GM12878 (cell line): ENCODE data around the gene GRIN3A.

Experiments used
- BRCA1 ChIP-seq: IDR thresholded peaks from 2 replicates; pipeline ENCODE4 v1.6.1; 2011; ENCODE audit warnings: low read depth, low read length, improper control_type of control experiment
- CEBPB ChIP-seq, 2 experiments: fragments of 150-350 bp in 1 of 2; IDR thresholded peaks; 2 replicates each; pipeline ENCODE4 v1.6.1; 2012 to 2014; ENCODE audit warnings: low read depth in 2 of 2, low read length in 2 of 2, borderline replicate concordance in 1 of 2, inconsistent platforms in 1 of 2
- CHD1 ChIP-seq: IDR thresholded peaks from 2 replicates; pipeline ENCODE4 v1.6.1; 2012; ENCODE audit warnings: low read depth, low read length, improper control_type of control experiment
- CREB1 ChIP-seq: IDR thresholded peaks from 2 replicates; pipeline ENCODE4 v1.6.1; 2012; ENCODE audit warnings: low read depth, mild to moderate bottlenecking, inconsistent platforms
- E2F4 ChIP-seq: IDR thresholded peaks from 2 replicates; pipeline ENCODE4 v1.6.1; 2012; ENCODE audit warnings: low read depth, low read length, improper control_type of control experiment
- POLR2A ChIP-seq: IDR thresholded peaks from 2 replicates; pipeline ENCODE4 v1.6.1; 2011; ENCODE audit warnings: low read depth, mild to moderate bottlenecking, low read length
- ZZZ3 ChIP-seq: IDR thresholded peaks from 2 replicates; pipeline ENCODE4 v1.6.1; 2011; ENCODE audit warnings: low read depth; ENCODE audit not compliant: control insufficient read depth, insufficient read length
- TF ChIP-seq, protein P1 (sequence below), 3 experiments: IDR thresholded peaks in 2 of 3; conservative IDR thresholded peaks in 1 of 3; 2 replicates each; pipeline ENCODE4 v1.5.1; 2011; ENCODE audit warnings: low read depth in 3 of 3, low read length in 3 of 3, mild to moderate bottlenecking in 3 of 3, control low read depth in 2 of 3, moderate library complexity in 2 of 3, inconsistent platforms in 1 of 3, mixed read lengths in 1 of 3; ENCODE audit not compliant: control insufficient read depth in 2 of 3, insufficient read depth in 1 of 3; ENCODE audit errors: extremely low read depth in 1 of 3
- TF ChIP-seq, protein P2 (sequence below): IDR thresholded peaks from 2 replicates; pipeline ENCODE4 v1.6.1; 2011; ENCODE audit warnings: borderline replicate concordance, low read depth, mild to moderate bottlenecking, moderate library complexity, mixed read lengths, low read length; ENCODE audit not compliant: insufficient read depth; ENCODE audit errors: extremely low read length

- TF ChIP-seq E2F4 (no peak), CEBPB (IDR thresholded peaks at IDR 0.05; ENCODE audit: borderline replicate concordance in 1 of 2, low read depth in 2 of 2, low read length in 2 of 2) (no peak), POLR2A (no peak), CHD1 (no peak), BRCA1 (no peak), ZZZ3 (no peak), CREB1 (no peak)
- TF ChIP-seq, protein P1, sequence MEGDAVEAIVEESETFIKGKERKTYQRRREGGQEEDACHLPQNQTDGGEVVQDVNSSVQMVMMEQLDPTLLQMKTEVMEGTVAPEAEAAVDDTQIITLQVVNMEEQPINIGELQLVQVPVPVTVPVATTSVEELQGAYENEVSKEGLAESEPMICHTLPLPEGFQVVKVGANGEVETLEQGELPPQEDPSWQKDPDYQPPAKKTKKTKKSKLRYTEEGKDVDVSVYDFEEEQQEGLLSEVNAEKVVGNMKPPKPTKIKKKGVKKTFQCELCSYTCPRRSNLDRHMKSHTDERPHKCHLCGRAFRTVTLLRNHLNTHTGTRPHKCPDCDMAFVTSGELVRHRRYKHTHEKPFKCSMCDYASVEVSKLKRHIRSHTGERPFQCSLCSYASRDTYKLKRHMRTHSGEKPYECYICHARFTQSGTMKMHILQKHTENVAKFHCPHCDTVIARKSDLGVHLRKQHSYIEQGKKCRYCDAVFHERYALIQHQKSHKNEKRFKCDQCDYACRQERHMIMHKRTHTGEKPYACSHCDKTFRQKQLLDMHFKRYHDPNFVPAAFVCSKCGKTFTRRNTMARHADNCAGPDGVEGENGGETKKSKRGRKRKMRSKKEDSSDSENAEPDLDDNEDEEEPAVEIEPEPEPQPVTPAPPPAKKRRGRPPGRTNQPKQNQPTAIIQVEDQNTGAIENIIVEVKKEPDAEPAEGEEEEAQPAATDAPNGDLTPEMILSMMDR (IDR thresholded peaks at IDR 0.05 in 2 of 3, conservative IDR thresholded peaks at IDR 0.05 in 1 of 3; ENCODE audit: control insufficient read depth in 2 of 3, extremely low read depth in 1 of 3, insufficient read depth in 1 of 3, low read depth in 3 of 3, low read length in 3 of 3): no peak
- TF ChIP-seq, protein P2, sequence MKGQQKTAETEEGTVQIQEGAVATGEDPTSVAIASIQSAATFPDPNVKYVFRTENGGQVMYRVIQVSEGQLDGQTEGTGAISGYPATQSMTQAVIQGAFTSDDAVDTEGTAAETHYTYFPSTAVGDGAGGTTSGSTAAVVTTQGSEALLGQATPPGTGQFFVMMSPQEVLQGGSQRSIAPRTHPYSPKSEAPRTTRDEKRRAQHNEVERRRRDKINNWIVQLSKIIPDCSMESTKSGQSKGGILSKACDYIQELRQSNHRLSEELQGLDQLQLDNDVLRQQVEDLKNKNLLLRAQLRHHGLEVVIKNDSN: no peak
Measured at GRCh38 chr9:101673642-101674041, 64.8 kb downstream of the GRIN3A start.
